MCF 10A (cell line): ENCODE results near the gene SLC9A7. TPM values are rescaled to one million over a fixed set of nuclear protein-coding genes. Genes with fewer than 3 reads are reported as not detected.

Source experiments
- BruUV-seq: library from RNA; stranded (reverse); fragments of 400-500 nt; replicated peaks from 2 replicates; lab custom pipeline; 2021; lab: Mats Ljungman, UMichigan
- CTCF ChIA-PET: fragments of 300-600 bp; sonication (Branson Sonifier 250); formaldehyde crosslinking; extraction: SDS; loops from one replicate; lab custom pipeline; 2021; ENCODE audit warnings: antibody characterized with exemption, inconsistent platforms; lab: Yijun Ruan, JAX
- POLR2A ChIA-PET: fragments of 300-600, 350-650 bp; sonication (Branson Sonifier 250); formaldehyde crosslinking; extraction: SDS; loops from one replicate; lab custom pipeline; 2020; ENCODE audit warnings: antibody characterized with exemption, inconsistent platforms; lab: Yijun Ruan, JAX
- DNase-seq: peaks from one replicate; pipeline ENCODE4 v3.0.0-alpha.2; 2018; ENCODE audit not compliant: unreplicated experiment
- H3K27ac Mint-ChIP-seq: one replicate; pipeline ENCODE4 v1.8.0; 2022; ENCODE audit warnings: mild to moderate bottlenecking, low read depth, mixed read lengths; ENCODE audit not compliant: unreplicated experiment
- H3K27me3 Mint-ChIP-seq: one replicate; pipeline ENCODE4 v1.8.0; 2022; ENCODE audit warnings: mixed read lengths; ENCODE audit not compliant: insufficient read depth, unreplicated experiment
- H3K36me3 Mint-ChIP-seq: one replicate; pipeline ENCODE4 v1.8.0; 2022; ENCODE audit warnings: mild to moderate bottlenecking, moderate library complexity, mixed read lengths; ENCODE audit not compliant: insufficient read depth, unreplicated experiment
- H3K4me1 Mint-ChIP-seq: one replicate; pipeline ENCODE4 v1.8.0; 2022; ENCODE audit warnings: mixed read lengths; ENCODE audit not compliant: insufficient read depth, unreplicated experiment
- H3K4me3 Mint-ChIP-seq: one replicate; pipeline ENCODE4 v1.8.0; 2022; ENCODE audit warnings: mild to moderate bottlenecking, moderate library complexity, mixed read lengths; ENCODE audit not compliant: unreplicated experiment
- H3K9me3 Mint-ChIP-seq: one replicate; pipeline ENCODE4 v1.8.0; 2022; ENCODE audit warnings: mixed read lengths; ENCODE audit not compliant: unreplicated experiment
- CTCF ChIP-seq: fragments of 200-600 bp; IDR thresholded peaks from one replicate; pipeline ENCODE4 v1.8.0; 2022; ENCODE audit warnings: antibody characterized with exemption, mild to moderate bottlenecking; ENCODE audit not compliant: unreplicated experiment
- intact Hi-C: fragments of 100-400 bp; cut with micrococcal nuclease; formaldehyde crosslinking; loops from 2 replicates; pipeline ENCODE4 v1.14.1; 2022
- total RNA-seq: library from RNA; stranded (reverse); gene quantifications from 2 replicates; pipeline ENCODE4 v1.2.3, GENCODE V29; 2022

SLC9A7 gene
- total RNA-seq, 1 experiment from 2014 or later: 28.3 TPM

- CTCF ChIA-PET: no interaction called here
Measured at GRCh38 chrX:46636223-46636622, 122.7 kb downstream of the SLC9A7 start.

GRCh38 chrX:46635186-46635585, 123.7 kb downstream of the SLC9A7 start:
- CTCF ChIA-PET: no interaction called here
- no peak for TF ChIP-seq CTCF
- intact Hi-C loops: no loop called here

More at GRCh38 chrX:46636223-46636622, 122.7 kb downstream of the SLC9A7 start:
- Mint-ChIP-seq H3K4me3 (no peak overlapping the region), H3K27ac (no peak overlapping the region), H3K27me3 (peaks cover 41% of the 10 kb centered on the region), H3K9me3 (no peaks in the 10 kb centered on the region), H3K36me3 (no peaks in the 10 kb centered on the region), H3K4me1 (no peaks in the 10 kb centered on the region)
- TF ChIP-seq CTCF: no peak
- DNase-seq: no peak
- intact Hi-C loops: no loop called here
- BruUV-seq: no TSS peak
- POLR2A ChIA-PET: no interaction called here

GRCh38 chrX:46634577-46634976, 124.3 kb downstream of the SLC9A7 start:
- no peak for TF ChIP-seq CTCF
- no peaks in the 10 kb centered on the region for H3K36me3 Mint-ChIP-seq
- H3K4me3 Mint-ChIP-seq: no peak overlapping the region
- H3K27ac Mint-ChIP-seq: no peak overlapping the region
- ChIA-PET POLR2A (no interaction called here), CTCF (interaction anchor here (0.7 kb wide), 1 partner anchor 36 kb away, joined by 5 read pairs; no protein-coding TSS in a partner anchor)
- DNase-seq: no peak
- H3K27me3 Mint-ChIP-seq: peaks cover 50% of the 10 kb centered on the region
- BruUV-seq: no TSS peak
- no peaks in the 10 kb centered on the region for H3K9me3 Mint-ChIP-seq
- intact Hi-C loops: no loop called here
- no peaks in the 10 kb centered on the region for H3K4me1 Mint-ChIP-seq

More at GRCh38 chrX:46635186-46635585, 123.7 kb downstream of the SLC9A7 start:
- Mint-ChIP-seq H3K27ac (no peak overlapping the region), H3K9me3 (no peaks in the 10 kb centered on the region), H3K27me3 (peaks cover 46% of the 10 kb centered on the region), H3K4me3 (no peak overlapping the region), H3K36me3 (no peaks in the 10 kb centered on the region), H3K4me1 (no peaks in the 10 kb centered on the region)
- POLR2A ChIA-PET: no interaction called here
- DNase-seq: no peak
- no TSS peak for BruUV-seq

- peaks cover 7% of the 10 kb centered on the region for H3K36me3 Mint-ChIP-seq
- intact Hi-C loops: no loop called here
- H3K4me1 Mint-ChIP-seq: no peaks in the 10 kb centered on the region
- H3K4me3 Mint-ChIP-seq: no peak overlapping the region
- ChIA-PET CTCF (no interaction called here), POLR2A (no interaction called here)
- H3K27me3 Mint-ChIP-seq: peaks cover 69% of the 10 kb centered on the region
- no peaks in the 10 kb centered on the region for H3K9me3 Mint-ChIP-seq
- DNase-seq: no peak
- no TSS peak for BruUV-seq
- no peak for TF ChIP-seq CTCF
- H3K27ac Mint-ChIP-seq: no peak overlapping the region
Measured at GRCh38 chrX:46630141-46630540, 128.8 kb downstream of the SLC9A7 start.
